Panc1 (cell line): Measurements from ENCODE around the gene IKZF3. TPM values are rescaled to one million over a fixed set of nuclear protein-coding genes. Genes with fewer than 3 reads are reported as not detected.

Experiments
- ATAC-seq: fragments of 200-7000 bp; cut with Tn5 transposase; 2 replicates; pipeline ENCODE4 v1.9.1; 2020; ENCODE audit warnings: mild to moderate bottlenecking, moderate library complexity
- BruUV-seq: library from RNA; stranded (reverse); fragments of 400-500 nt; replicated peaks from 2 replicates; lab custom pipeline; 2021; lab: Mats Ljungman, UMichigan
- CTCF ChIA-PET: fragments of 300-600 bp; sonication (Branson Sonifier 250); formaldehyde crosslinking; loops from one replicate; lab custom pipeline; 2022; ENCODE audit warnings: antibody characterized with exemption; lab: Charles Lee
- POLR2A ChIA-PET: fragments of 300-600 bp; sonication (Branson Sonifier 250); formaldehyde crosslinking; loops from one replicate; lab custom pipeline; 2022; ENCODE audit warnings: antibody characterized with exemption; lab: Charles Lee
- DNase-seq: peaks from one replicate; pipeline ENCODE4 v3.0.0-alpha.2; 2010; ENCODE audit warnings: low read depth, low spot score
- H3K27ac ChIP-seq: 2 replicates; pipeline ENCODE4 v1.5.1; 2011; ENCODE audit warnings: mild to moderate bottlenecking, low read length, inconsistent platforms
- H3K27me3 ChIP-seq: fragments of 200-500 bp; sonication (Bioruptor generic); 2 replicates; pipeline ENCODE4 v1.6.0; 2014; ENCODE audit warnings: low read length, inconsistent platforms; ENCODE audit not compliant: control insufficient read depth, insufficient read depth
- H3K36me3 ChIP-seq: fragments of 200-500 bp; sonication (Bioruptor generic); 2 replicates; pipeline ENCODE4 v1.5.1; 2014; ENCODE audit warnings: inconsistent platforms, mild to moderate bottlenecking, low read length, moderate library complexity; ENCODE audit not compliant: control insufficient read depth, insufficient read depth
- H3K4me1 ChIP-seq: 2 replicates; pipeline ENCODE4 v1.5.1; 2011; ENCODE audit warnings: inconsistent platforms, mild to moderate bottlenecking, low read length, moderate library complexity; ENCODE audit not compliant: control insufficient read depth, insufficient read depth
- H3K4me3 ChIP-seq, 2 experiments: 2 replicates each; pipeline ENCODE4 v1.5.1; 2011 to 2012; ENCODE audit warnings: low read depth in 2 of 2, low read length in 2 of 2, mild to moderate bottlenecking in 2 of 2, inconsistent platforms in 1 of 2, moderate library complexity in 1 of 2
- H3K9me3 ChIP-seq: fragments of 200-500 bp; sonication (Bioruptor generic); 2 replicates; pipeline ENCODE4 v1.5.1; 2014; ENCODE audit warnings: low read depth, mild to moderate bottlenecking, inconsistent platforms, low read length, moderate library complexity; ENCODE audit not compliant: control insufficient read depth, insufficient read depth
- CTCF ChIP-seq: fragments of 450-650 bp; IDR thresholded peaks from 2 replicates; pipeline ENCODE4 v1.5.1; 2017; ENCODE audit warnings: mild to moderate bottlenecking
- POLR2AphosphoS5 ChIP-seq: IDR thresholded peaks from 2 replicates; pipeline ENCODE4 v1.6.1; 2012; ENCODE audit warnings: mild to moderate bottlenecking, low read depth, low read length, moderate library complexity
- REST ChIP-seq, 2 experiments: IDR thresholded peaks; 2 replicates each; pipeline ENCODE4 v1.6.1; 2011 to 2012; ENCODE audit warnings: low read depth in 2 of 2, control low read depth in 1 of 2, low read length in 1 of 2, mild to moderate bottlenecking in 1 of 2, moderate library complexity in 1 of 2; ENCODE audit not compliant: insufficient read depth in 1 of 2
- SIN3A ChIP-seq: IDR thresholded peaks from 2 replicates; pipeline ENCODE4 v1.6.1; 2012; ENCODE audit warnings: low read depth, mild to moderate bottlenecking, low read length, moderate library complexity, borderline replicate concordance; ENCODE audit not compliant: insufficient read depth
- TCF7L2 ChIP-seq: IDR thresholded peaks from 2 replicates; pipeline ENCODE4 v1.6.1; 2011; ENCODE audit warnings: mild to moderate bottlenecking, low read depth, low read length, inconsistent platforms
- in situ Hi-C: cut with HindIII; loops from 2 replicates; pipeline ENCODE4 v1.10.0; 2016; ENCODE audit warnings: low sequenced_read_pairs, low pct_unique_long_range_greater_than_20kb
- intact Hi-C: fragments of 100-400 bp; cut with micrococcal nuclease; formaldehyde crosslinking; loops from one replicate; pipeline ENCODE4 v1.10.0; 2022; ENCODE audit not compliant: unreplicated experiment
- total RNA-seq: library from RNA; stranded (reverse); gene quantifications from one replicate; pipeline ENCODE4 v1.2.1, GENCODE V29; 2021; ENCODE audit not compliant: unreplicated experiment

The IKZF3 gene
- total RNA-seq, 1 experiment from 2014 or later: 0.59 TPM

GRCh38 chr17:39794249-39794970 is 69.7 kb downstream of the IKZF3 start:
- ChIA-PET CTCF (no interaction called here), POLR2A (no interaction called here)
- H3K27ac ChIP-seq: no peak overlapping the region
- TF ChIP-seq CTCF (no peak), POLR2AphosphoS5 (no peak), REST (IDR thresholded peaks at IDR 0.05; ENCODE audit: insufficient read depth in 1 of 2, low read depth in 2 of 2, low read length in 1 of 2) (no peak), SIN3A (no peak), TCF7L2 (no peak)
- in situ Hi-C loops (no loop called here), intact Hi-C loops (no loop called here)
- no peaks in the 10 kb centered on the region for H3K36me3 ChIP-seq
- no peak for DNase-seq
- H3K4me1 ChIP-seq: no peaks in the 10 kb centered on the region
- H3K9me3 ChIP-seq: no peaks in the 10 kb centered on the region
- BruUV-seq: no TSS peak
- H3K27me3 ChIP-seq: peaks cover 2% of the 10 kb centered on the region; the same call in 1 of the 2 replicates
- no peak overlapping the region for H3K4me3 ChIP-seq
- ATAC-seq: no peak

DNA sequence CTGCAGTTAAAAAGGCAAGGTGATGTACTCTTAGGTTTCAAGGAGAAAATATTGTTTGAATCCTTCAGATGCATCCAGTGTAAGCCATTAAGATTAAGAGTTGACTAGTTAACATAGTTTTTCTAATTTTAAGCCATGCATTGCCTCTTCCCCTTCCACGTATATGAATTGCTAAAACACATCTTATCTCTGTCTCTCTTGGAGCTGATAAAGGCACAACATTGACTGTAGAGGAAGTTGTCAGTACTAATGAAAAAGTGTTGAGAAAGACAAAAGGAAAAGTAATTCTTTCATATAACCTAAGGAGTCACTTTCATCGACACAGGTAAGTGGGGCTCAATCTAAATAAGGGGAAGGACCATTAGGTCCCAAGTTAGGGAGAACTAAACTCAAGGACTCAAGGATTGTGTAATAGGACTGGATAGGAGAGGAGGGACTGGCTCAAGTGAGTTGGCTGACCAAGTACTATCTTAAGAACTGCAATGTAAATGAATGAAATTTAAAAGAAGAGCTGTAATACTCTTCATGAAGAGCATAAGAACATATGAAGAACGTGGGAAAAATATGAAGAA is 70.7 kb downstream of the IKZF3 start:
- no peak overlapping the region for H3K27ac ChIP-seq
- no peak for TF ChIP-seq POLR2AphosphoS5
- no peak for TF ChIP-seq REST (IDR thresholded peaks at IDR 0.05; ENCODE audit: insufficient read depth in 1 of 2, low read depth in 2 of 2, low read length in 1 of 2)
- TF ChIP-seq SIN3A: no peak
- no peak for TF ChIP-seq CTCF
- TF ChIP-seq TCF7L2: no peak
- in situ Hi-C loops: no loop called here
- no peaks in the 10 kb centered on the region for H3K36me3 ChIP-seq
- no peak overlapping the region for H3K4me3 ChIP-seq
- H3K4me1 ChIP-seq: no peaks in the 10 kb centered on the region
- H3K27me3 ChIP-seq: peaks cover 2% of the 10 kb centered on the region; the same call in 1 of the 2 replicates
- BruUV-seq: no TSS peak
- no peak for ATAC-seq
- no peaks in the 10 kb centered on the region for H3K9me3 ChIP-seq
- ChIA-PET CTCF (interaction anchor here (0.6 kb wide), 2 partner anchors 101 to 808 kb away, joined by 3 to 5 read pairs; no protein-coding TSS in a partner anchor), POLR2A (no interaction called here)
- DNase-seq: no peak
- intact Hi-C loops: no loop called here
